ENCODE results near the gene PLPP4.

The PLPP4 gene

GRCh38 chr10:120456626-120457430 is at the start of gene PLPP4:
Gene PLPP4 (plus strand): TSS chr10:120457227. CDS start chr10:120457306, 79 bp downstream.
- peak; percentile 74 for DNase-seq

- DNase-seq, result no peak
These were observed 47.2 kb upstream of the PLPP4 start for GRCh38 chr10:120409816-120410215.

DNA sequence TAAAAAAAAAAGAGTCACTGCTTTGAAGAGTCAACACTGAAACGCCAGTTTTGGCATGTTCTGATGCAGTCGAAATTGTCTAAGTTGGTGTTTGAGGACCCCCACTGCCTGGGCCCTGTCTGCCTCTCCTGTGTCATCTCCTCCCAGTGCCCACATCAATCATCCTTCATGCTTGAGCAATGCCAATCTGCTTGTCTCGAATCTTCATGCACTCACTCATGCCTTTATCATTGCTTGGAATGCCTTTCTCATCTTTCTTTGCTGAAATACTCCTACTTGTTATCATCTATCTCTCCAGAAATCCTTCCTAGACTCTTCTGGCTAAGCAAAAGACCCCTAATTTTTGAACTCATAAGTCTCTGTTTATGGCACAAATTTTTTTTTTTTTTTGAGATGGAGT is 42.1 kb upstream of the PLPP4 start:
- no peak for DNase-seq

- DNase-seq, result no peak
These were observed 41.2 kb upstream of the PLPP4 start for GRCh38 chr10:120415709-120416330.

GRCh38 chr10:120420421-120420820 is 36.6 kb upstream of the PLPP4 start:
- DNase-seq, result no peak

- DNase-seq, result no peak
These were observed 35.8 kb upstream of the PLPP4 start for GRCh38 chr10:120421250-120421649.

- no peak for DNase-seq
These were observed 34.6 kb upstream of the PLPP4 start for GRCh38 chr10:120422457-120422856.

DNA sequence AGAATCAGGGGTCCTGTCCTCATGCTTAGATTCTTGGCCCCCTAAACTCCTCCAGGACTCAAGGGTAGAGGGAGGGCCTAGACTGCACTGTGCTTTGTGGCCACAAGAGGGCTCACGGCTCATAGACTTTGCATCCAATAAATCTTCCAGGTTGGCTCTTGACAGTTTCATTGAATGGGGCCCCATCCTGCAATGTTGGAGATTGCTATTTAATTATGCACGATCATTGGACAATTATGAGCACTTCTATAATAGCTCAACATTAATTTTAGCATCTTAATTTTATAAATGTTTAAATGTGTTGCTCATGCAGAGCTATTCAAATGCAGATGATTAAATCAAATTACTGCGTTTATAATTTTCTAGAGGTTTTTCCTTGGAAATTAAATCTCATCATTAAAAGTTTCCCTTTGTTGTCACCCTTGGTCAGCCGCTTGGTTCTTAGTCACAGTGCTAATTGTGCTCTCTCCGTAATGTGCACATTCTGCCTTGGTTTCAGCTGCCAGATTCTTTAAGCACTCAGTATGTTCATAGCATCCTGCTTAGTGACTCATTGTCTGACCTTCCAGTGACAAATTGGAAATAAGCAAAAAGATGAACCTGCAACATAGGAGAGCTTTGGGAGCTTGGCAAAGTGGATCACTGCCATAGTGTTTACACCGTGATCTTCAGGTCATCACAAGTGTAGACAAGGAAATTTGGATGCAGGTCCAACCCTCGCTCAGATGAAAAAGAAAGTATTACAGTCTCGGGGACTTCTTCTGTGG is 33.4 kb upstream of the PLPP4 start:
- DNase-seq, result peak; percentile 62

GRCh38 chr10:120424198-120424464 is 32.9 kb upstream of the PLPP4 start:
- no peak for DNase-seq

DNA sequence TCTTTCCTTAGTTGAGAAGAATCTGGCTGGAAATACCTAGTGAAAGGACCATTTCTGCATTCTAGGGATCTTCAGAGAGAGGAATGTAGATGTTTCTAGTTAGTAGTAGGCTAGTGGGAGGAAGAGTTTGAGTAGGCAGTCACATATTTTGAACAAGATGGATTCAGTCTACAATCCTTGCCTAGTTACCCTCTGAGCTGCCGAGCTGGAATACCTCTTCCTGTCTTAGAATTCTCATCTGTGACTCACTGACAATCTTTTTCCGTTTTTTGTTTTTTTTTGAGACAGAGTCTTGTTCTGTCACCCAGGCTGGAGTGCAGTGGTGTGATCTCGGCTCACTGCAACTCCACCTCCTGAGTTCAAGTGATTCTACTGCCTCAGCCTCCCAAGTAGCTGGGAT is 30.7 kb upstream of the PLPP4 start:
- no peak for DNase-seq

DNA sequence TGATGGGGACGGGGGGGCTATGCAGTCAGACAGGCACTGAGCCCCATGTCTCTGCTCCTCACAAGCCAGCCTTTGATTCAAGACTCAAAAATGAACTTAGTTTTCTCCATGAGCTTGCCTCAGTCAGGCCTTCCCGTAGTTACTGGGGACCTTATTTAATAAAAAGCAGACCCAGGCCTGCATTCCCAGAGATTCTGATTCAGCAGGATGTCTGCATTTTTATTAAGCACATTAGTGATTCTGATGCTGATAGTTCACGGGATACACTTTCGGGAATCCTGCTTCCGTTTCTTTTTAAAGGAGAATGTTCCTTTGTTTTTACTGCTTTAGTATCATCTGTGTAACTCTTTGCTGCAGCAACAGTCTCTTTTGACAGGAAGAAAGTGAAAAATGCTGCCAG is 28.3 kb upstream of the PLPP4 start:
- DNase-seq, result no peak

DNA sequence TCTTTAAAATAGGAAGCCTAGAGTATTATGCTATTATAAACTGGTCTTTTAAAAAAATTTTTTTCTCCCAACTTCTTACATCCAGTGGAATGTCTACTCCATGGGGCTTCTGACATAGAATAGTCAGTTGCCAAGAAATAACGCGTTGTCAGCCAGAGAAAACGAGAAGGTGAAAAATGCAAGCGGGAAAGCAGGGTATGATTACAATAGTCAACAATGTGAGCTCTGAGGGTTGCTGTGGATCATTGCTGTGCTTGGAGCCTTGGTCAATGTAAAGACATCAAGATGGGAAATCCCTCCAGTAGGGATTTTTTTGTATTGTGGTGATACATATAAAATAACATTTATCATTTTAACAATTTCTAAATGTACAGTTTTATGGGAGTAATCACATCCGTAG is 27.6 kb upstream of the PLPP4 start:
- no peak for DNase-seq

GRCh38 chr10:120431251-120431651 is 25.8 kb upstream of the PLPP4 start:
- DNase-seq, result no peak

DNA sequence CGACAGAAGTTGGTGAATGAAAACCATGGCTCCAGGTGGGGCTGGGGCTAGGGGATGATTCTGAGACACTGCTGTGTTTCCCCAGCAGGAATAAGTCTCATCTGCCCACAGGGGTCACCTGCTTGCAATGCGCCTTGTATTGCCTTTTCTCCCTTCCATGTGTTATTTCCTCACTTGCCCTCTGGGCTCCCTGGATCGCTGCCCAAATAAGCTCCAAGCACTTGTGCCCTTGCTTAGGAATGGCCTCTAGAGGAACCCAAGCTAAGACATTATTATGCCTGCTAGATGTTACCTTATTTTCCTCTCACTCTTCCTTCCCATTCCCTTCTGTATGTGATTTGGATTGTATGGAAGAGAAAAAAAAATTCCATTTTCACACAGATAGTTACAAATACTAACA is 24.8 kb upstream of the PLPP4 start:
- DNase-seq, result no peak

DNA sequence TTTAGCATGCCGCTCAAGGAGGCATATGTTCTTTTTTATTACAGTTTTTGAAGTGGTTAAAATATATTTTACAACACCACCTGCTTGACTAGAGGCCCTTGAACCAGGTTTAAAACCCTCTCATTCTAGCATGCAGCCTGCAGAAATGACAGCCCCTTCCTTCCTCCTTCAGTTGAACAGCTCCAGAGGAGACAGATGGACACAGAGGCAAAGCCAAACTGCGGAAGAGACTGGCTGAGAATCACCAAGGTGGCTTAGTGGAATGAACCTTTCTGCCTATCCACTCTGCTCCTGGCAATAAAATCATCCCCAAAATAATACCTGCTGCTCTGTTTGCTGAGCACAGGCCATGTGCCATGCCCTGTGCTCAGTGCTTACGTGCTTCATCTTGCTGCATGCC is 23.9 kb upstream of the PLPP4 start:
- DNase-seq, result no peak

DNA sequence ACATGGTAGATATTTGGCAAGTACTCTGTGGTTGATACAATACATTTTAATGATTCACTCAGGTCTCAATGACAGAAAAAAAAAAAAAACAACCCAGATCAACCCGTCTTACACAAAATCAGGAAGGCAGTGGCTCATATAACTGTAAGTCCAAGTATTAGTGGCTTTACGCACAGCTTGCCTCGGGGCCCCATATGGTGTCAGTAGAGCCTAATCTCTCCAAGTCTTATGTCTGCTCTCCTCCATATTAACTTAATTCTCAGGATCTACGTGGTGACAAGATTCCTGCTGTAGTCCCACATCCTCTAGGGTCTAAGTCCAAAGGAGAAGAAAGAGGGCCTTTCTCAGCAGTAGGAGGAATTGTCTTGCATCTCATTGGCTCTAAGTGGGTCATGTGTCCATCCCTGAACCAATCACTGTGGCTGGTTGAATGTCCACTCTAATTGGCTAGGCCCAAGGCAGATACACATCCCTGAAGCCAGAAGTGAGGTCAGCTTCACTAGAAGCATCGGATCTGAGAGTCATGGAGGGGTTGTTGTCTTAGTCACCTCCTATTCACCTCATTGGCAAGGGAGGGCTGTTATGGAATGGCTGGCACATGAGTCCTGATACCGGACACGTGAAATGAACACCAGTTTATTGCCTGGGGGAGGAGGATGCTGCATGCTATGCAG is 20.5 kb upstream of the PLPP4 start:
- no peak for DNase-seq

GRCh38 chr10:120437541-120437940 is 19.5 kb upstream of the PLPP4 start:
- DNase-seq, result no peak

- DNase-seq, result no peak
These were observed 5.1 kb upstream of the PLPP4 start for GRCh38 chr10:120451968-120452367.

DNA sequence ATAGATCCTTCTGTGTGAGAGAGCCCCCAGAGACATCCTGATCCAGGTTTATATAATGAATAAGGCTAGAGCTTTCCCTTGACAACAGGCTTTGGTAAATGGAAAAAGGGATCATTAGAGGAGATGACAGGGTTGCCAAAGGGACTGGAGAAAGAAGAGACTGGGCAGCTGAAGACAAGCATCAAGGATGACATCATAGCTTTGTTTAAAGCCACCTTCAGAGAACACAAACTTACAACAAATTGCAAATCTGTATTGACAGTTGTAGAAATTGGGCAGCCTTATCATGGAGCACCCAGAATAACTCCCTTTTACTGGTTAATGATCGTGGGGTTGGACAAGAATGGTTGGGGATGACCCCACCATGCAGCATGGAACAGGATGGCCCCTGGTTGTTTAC is 3.7 kb upstream of the PLPP4 start:
- no peak for DNase-seq

- DNase-seq, result no peak
These were observed 3.1 kb upstream of the PLPP4 start for GRCh38 chr10:120453886-120454285.

- DNase-seq, result no peak
These were observed 2.0 kb upstream of the PLPP4 start for GRCh38 chr10:120455004-120455403.

DNA sequence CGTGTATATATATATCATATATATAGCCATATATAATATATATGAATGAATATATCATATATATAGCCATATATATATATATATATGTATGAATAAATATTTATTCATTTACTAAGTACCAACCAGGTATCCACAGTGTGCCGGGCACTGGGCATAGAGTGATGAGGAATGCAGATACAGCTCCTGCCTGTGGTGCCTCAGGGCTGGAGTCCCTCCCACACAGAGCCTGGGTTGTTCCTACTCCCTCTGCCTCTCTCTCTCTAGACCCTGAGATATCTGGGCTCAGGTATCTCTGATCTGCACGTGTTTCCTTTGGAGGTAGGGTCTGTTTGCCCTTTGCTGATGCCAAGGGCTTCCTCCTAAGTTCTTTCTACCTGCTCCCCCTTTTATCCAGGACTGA is 1.4 kb upstream of the PLPP4 start:
- no peak for DNase-seq

- DNase-seq, result no peak
These were observed 843 bp upstream of the PLPP4 start for GRCh38 chr10:120456143-120456625.
